Mesothelial cell of epicardium (in vitro differentiated cells): ENCODE data around the gene NPC1. TPM values are rescaled to one million over a fixed set of nuclear protein-coding genes. Genes with fewer than 3 reads are reported as not detected.
"Not testable (repeated sequence)": the region's sequence is repeated elsewhere in the genome, so short reads cannot be mapped to it uniquely, and the experiment has no call there.

Experiments used
- DNase-seq, 2 experiments: peaks; one replicate each; pipeline ENCODE4 v3.0.0; 2021; ENCODE audit warnings: low spot score in 2 of 2; ENCODE audit not compliant: unreplicated experiment in 2 of 2
- H3K27ac Mint-ChIP-seq: 2 replicates; pipeline ENCODE4 v1.8.0; 2021; ENCODE audit warnings: mixed read lengths
- H3K27me3 Mint-ChIP-seq: 2 replicates; pipeline ENCODE4 v1.8.0; 2021; ENCODE audit warnings: low read depth, mixed read lengths
- H3K36me3 Mint-ChIP-seq: 2 replicates; pipeline ENCODE4 v1.8.0; 2021; ENCODE audit warnings: mixed read lengths
- H3K4me1 Mint-ChIP-seq: 2 replicates; pipeline ENCODE4 v1.8.0; 2021; ENCODE audit warnings: mixed read lengths
- H3K4me3 Mint-ChIP-seq: 2 replicates; pipeline ENCODE4 v1.8.0; 2021; ENCODE audit warnings: mild to moderate bottlenecking, moderate library complexity, mixed read lengths
- H3K9me3 Mint-ChIP-seq: 2 replicates; pipeline ENCODE4 v1.8.0; 2021; ENCODE audit warnings: mixed read lengths
- CTCF ChIP-seq: fragments of 200-600 bp; sonication (generic); IDR thresholded peaks from one replicate; pipeline ENCODE4 v1.5.0; 2021; ENCODE audit warnings: antibody characterized with exemption; ENCODE audit not compliant: unreplicated experiment
- total RNA-seq: library from RNA; stranded (reverse); gene quantifications from 3 replicates; pipeline ENCODE4 v1.2.1, GENCODE V29; 2021

The NPC1 gene
- total RNA-seq, 1 donor from 2014 or later: 39.9 TPM

GRCh38 chr18:23580677-23581367 lies 5.5 kb downstream of the NPC1 start:
- no peak for DNase-seq
- Mint-ChIP-seq H3K4me3 (no peak overlapping the region), H3K36me3 (peaks cover 8% of the 10 kb centered on the region), H3K27me3 (no peaks in the 10 kb centered on the region), H3K27ac (no peak overlapping the region), H3K9me3 (no peaks in the 10 kb centered on the region), H3K4me1 (peaks cover 15% of the 10 kb centered on the region)
- TF ChIP-seq CTCF: no peak

- Mint-ChIP-seq H3K4me3 (no peak overlapping the region), H3K4me1 (peaks cover 16% of the 10 kb centered on the region), H3K9me3 (no peaks in the 10 kb centered on the region), H3K27me3 (no peaks in the 10 kb centered on the region), H3K27ac (no peak overlapping the region), H3K36me3 (peaks cover 8% of the 10 kb centered on the region)
- no peak for TF ChIP-seq CTCF
- no peak for DNase-seq
Measured at GRCh38 chr18:23578891-23579653, 7.2 kb downstream of the NPC1 start.

GRCh38 chr18:23578067-23578701 lies 8.1 kb downstream of the NPC1 start:
- peaks cover 14% of the 10 kb centered on the region for H3K4me1 Mint-ChIP-seq
- H3K27ac Mint-ChIP-seq: no peak overlapping the region
- H3K4me3 Mint-ChIP-seq: no peak overlapping the region
- no peak for DNase-seq
- no peaks in the 10 kb centered on the region for H3K27me3 Mint-ChIP-seq
- no peaks in the 10 kb centered on the region for H3K9me3 Mint-ChIP-seq
- H3K36me3 Mint-ChIP-seq: peaks cover 8% of the 10 kb centered on the region
- TF ChIP-seq CTCF: no peak

GRCh38 chr18:23577521-23577920 lies 8.8 kb downstream of the NPC1 start:
- H3K27ac Mint-ChIP-seq: not testable (repeated sequence)

GRCh38 chr18:23575309-23575651 lies 11.0 kb downstream of the NPC1 start:
- H3K27ac Mint-ChIP-seq: no peak overlapping the region
- H3K4me3 Mint-ChIP-seq: no peak overlapping the region
- peaks cover 19% of the 10 kb centered on the region for H3K4me1 Mint-ChIP-seq
- H3K9me3 Mint-ChIP-seq: no peaks in the 10 kb centered on the region
- DNase-seq: no peak
- H3K36me3 Mint-ChIP-seq: peaks cover 12% of the 10 kb centered on the region
- no peak for TF ChIP-seq CTCF
- H3K27me3 Mint-ChIP-seq: no peaks in the 10 kb centered on the region

More at GRCh38 chr18:23577521-23577920, 8.8 kb downstream of the NPC1 start:
- H3K9me3 Mint-ChIP-seq, H3K4me3 Mint-ChIP-seq, H3K27me3 Mint-ChIP-seq, DNase-seq, H3K36me3 Mint-ChIP-seq: not testable (repeated sequence)
- H3K4me1 Mint-ChIP-seq: peaks cover 14% of the 10 kb centered on the region

- no peak overlapping the region for H3K4me3 Mint-ChIP-seq
- TF ChIP-seq CTCF: no peak
- no peak for DNase-seq
- no peak overlapping the region for H3K27ac Mint-ChIP-seq
- H3K36me3 Mint-ChIP-seq: peaks cover 13% of the 10 kb centered on the region
- H3K4me1 Mint-ChIP-seq: peaks cover 19% of the 10 kb centered on the region
- no peaks in the 10 kb centered on the region for H3K9me3 Mint-ChIP-seq
- no peaks in the 10 kb centered on the region for H3K27me3 Mint-ChIP-seq
Measured at GRCh38 chr18:23574611-23575308, 11.5 kb downstream of the NPC1 start.
